Endothelial cell of umbilical vein (primary cell): ENCODE results near the gene LMO4. TPM values are rescaled to one million over a fixed set of nuclear protein-coding genes. Genes with fewer than 3 reads are reported as not detected.

Source experiments
- BruUV-seq: library from RNA; stranded (reverse); fragments of 400-500 nt; replicated peaks from 2 replicates; lab custom pipeline; 2021; lab: Mats Ljungman, UMichigan
- CTCF ChIA-PET: fragments of 300-600, 350-600 bp; sonication (Branson Sonifier 250); formaldehyde crosslinking; loops from one replicate; lab custom pipeline; 2021; ENCODE audit warnings: antibody characterized with exemption, inconsistent platforms; lab: Charles Lee
- POLR2A ChIA-PET: fragments of 300-600, 350-600 bp; sonication (Branson Sonifier 250); formaldehyde crosslinking; loops from one replicate; lab custom pipeline; 2021; ENCODE audit warnings: antibody characterized with exemption, inconsistent platforms; lab: Charles Lee
- DNase-seq: peaks from one replicate; pipeline ENCODE4 v3.0.0-alpha.2; 2011; ENCODE audit warnings: low read depth, low spot score
- FAIRE-seq: peaks from 2 replicates; lab custom pipeline; 2011; peaks lifted over from hg19 to GRCh38; lab: Jason Lieb, UNC
- H2AFZ ChIP-seq: 2 replicates; pipeline ENCODE4 v1.6.0; 2012; ENCODE audit warnings: low read depth, low read length, control low read depth, inconsistent platforms
- H3K27ac ChIP-seq: 2 replicates; pipeline ENCODE4 v1.5.1; 2011; ENCODE audit warnings: low read depth, mild to moderate bottlenecking, control low read depth, low read length, moderate library complexity; ENCODE audit not compliant: insufficient read depth
- H3K27me3 ChIP-seq, 2 experiments: 2 replicates each; pipeline versions ENCODE4 v1.6.0 to v1.6.1; 2011; ENCODE audit warnings: low read length in 2 of 2, mixed read lengths in 1 of 2; ENCODE audit not compliant: control insufficient read depth in 2 of 2, insufficient read depth in 2 of 2
- H3K36me3 ChIP-seq, 2 experiments: 2 replicates in 1 of 2; 3 replicates in 1 of 2; pipeline ENCODE4 v1.5.1; 2011; ENCODE audit warnings: low read length in 2 of 2, mild to moderate bottlenecking in 1 of 2, moderate library complexity in 1 of 2; ENCODE audit not compliant: control insufficient read depth in 2 of 2, insufficient read depth in 2 of 2; ENCODE audit errors: extremely low read depth in 1 of 2
- H3K4me1 ChIP-seq: 3 replicates; pipeline ENCODE4 v1.5.1; 2011; ENCODE audit warnings: mild to moderate bottlenecking, low read length; ENCODE audit not compliant: control insufficient read depth, insufficient read depth; ENCODE audit errors: extremely low read depth
- H3K4me2 ChIP-seq: 2 replicates; pipeline ENCODE4 v1.6.1; 2011; ENCODE audit warnings: low read length, control low read depth, mixed read lengths; ENCODE audit not compliant: insufficient read depth
- H3K4me3 ChIP-seq, 3 experiments: fragments of 200-600 bp in 1 of 3; sonication (generic), shearing (Covaris generic) in 1 of 3; replicated peaks in 1 of 3; 2 replicates each; pipeline ENCODE4 v1.5.1; 2011 to 2016; ENCODE audit warnings: control low read depth in 3 of 3, low read length in 3 of 3, mild to moderate bottlenecking in 2 of 3, inconsistent platforms in 1 of 3, low read depth in 1 of 3, moderate library complexity in 1 of 3; ENCODE audit not compliant: insufficient read depth in 1 of 3
- H3K79me2 ChIP-seq: 2 replicates; pipeline ENCODE4 v1.6.0; 2012; ENCODE audit warnings: low read length, inconsistent platforms; ENCODE audit not compliant: control insufficient read depth, insufficient read depth
- H3K9ac ChIP-seq: replicated peaks from 2 replicates; pipeline ENCODE3; 2011; ENCODE audit warnings: low read length, control low read depth; ENCODE audit not compliant: insufficient read depth; ENCODE audit errors: extremely low read depth
- H3K9me1 ChIP-seq: replicated peaks from 3 replicates; pipeline ENCODE4 v1.6.0; 2011; ENCODE audit warnings: mild to moderate bottlenecking, low read length; ENCODE audit not compliant: control insufficient read depth, insufficient read depth; ENCODE audit errors: extremely low read depth
- H3K9me3 ChIP-seq: replicated peaks from 2 replicates; pipeline ENCODE4 v1.5.1; 2012; ENCODE audit warnings: low read length, inconsistent platforms; ENCODE audit not compliant: control insufficient read depth, insufficient read depth
- H4K20me1 ChIP-seq: replicated peaks from 2 replicates; pipeline ENCODE3; 2011; ENCODE audit warnings: mild to moderate bottlenecking, low read length; ENCODE audit not compliant: control insufficient read depth, insufficient read depth; ENCODE audit errors: extremely low read depth
- CTCF ChIP-seq, 2 donors: IDR thresholded peaks; 1 replicate in 1 of 2; 2 replicates in 1 of 2; pipeline ENCODE4 v1.5.1; 2011; ENCODE audit warnings: low read length in 2 of 2, mild to moderate bottlenecking in 2 of 2, moderate library complexity in 2 of 2, control low read depth in 1 of 2, inconsistent platforms in 1 of 2, low read depth in 1 of 2; ENCODE audit not compliant: insufficient read depth in 1 of 2; ENCODE audit errors: extremely low read depth in 1 of 2
- EZH2 ChIP-seq: IDR thresholded peaks from 2 replicates; pipeline ENCODE4 v1.6.1; 2012; ENCODE audit warnings: borderline replicate concordance, low read depth, mild to moderate bottlenecking, moderate library complexity, low read length, inconsistent platforms; ENCODE audit not compliant: severe bottlenecking
- FOS ChIP-seq: IDR thresholded peaks from 2 replicates; pipeline ENCODE4 v1.6.1; 2011; ENCODE audit warnings: mild to moderate bottlenecking, low read length, moderate library complexity, borderline replicate concordance; ENCODE audit not compliant: insufficient read depth
- GATA2 ChIP-seq: IDR thresholded peaks from 2 replicates; pipeline ENCODE4 v1.7.0; 2011; ENCODE audit warnings: low read depth, mild to moderate bottlenecking, moderate library complexity, mixed read lengths, low read length; ENCODE audit not compliant: insufficient read length, insufficient read depth
- JUN ChIP-seq: IDR thresholded peaks from 2 replicates; pipeline ENCODE4 v1.6.1; 2011; ENCODE audit warnings: borderline replicate concordance, low read depth; ENCODE audit not compliant: insufficient read length, insufficient read depth
- MAX ChIP-seq: IDR thresholded peaks from 2 replicates; pipeline ENCODE4 v1.6.1; 2011; ENCODE audit not compliant: insufficient read depth, insufficient read length
- MYC ChIP-seq: IDR thresholded peaks from one replicate; pipeline ENCODE4 v1.6.1; 2011; ENCODE audit warnings: mild to moderate bottlenecking, low read depth, low read length
- POLR2A ChIP-seq: IDR thresholded peaks from 2 replicates; pipeline ENCODE4 v1.6.1; 2012; ENCODE audit warnings: low read depth, mild to moderate bottlenecking, control low read depth, low read length
- POLR2AphosphoS5 ChIP-seq: IDR thresholded peaks from 2 replicates; pipeline ENCODE4 v1.6.1; 2012; ENCODE audit warnings: low read depth, mild to moderate bottlenecking, control low read depth, low read length, moderate library complexity; ENCODE audit not compliant: insufficient read depth
- dilution Hi-C: fragments of 300-500 bp; cut with MboI; formaldehyde crosslinking; loops from one replicate; pipeline ENCODE4 v1.15.0; 2019; ENCODE audit warnings: low sequenced_read_pairs; ENCODE audit not compliant: extremely low pct_ligation_motif_present
- intact Hi-C: fragments of 100-400 bp; cut with micrococcal nuclease; formaldehyde crosslinking; loops from one replicate; pipeline ENCODE4 v1.10.0; 2022
- polyA plus RNA-seq, 4 experiments: library from polyadenylated mRNA; depleted of rRNA in 3 of 4; stranded (reverse) in 3 of 4; unstranded in 1 of 4; fragments of >200 nt; gene quantifications; 2 replicates each; pipeline versions ENCODE4 v1.2.1 to v1.2.3, GENCODE V29; 2011 to 2012; ENCODE audit warnings: missing spikeins in 1 of 4
- total RNA-seq: library from RNA; stranded (reverse); gene quantifications from 2 replicates; pipeline ENCODE4 v1.2.3, GENCODE V29; 2021

Gene LMO4
- total and polyA plus RNA-seq, 2 donors (not counting 3 experiments of a cell fraction or from before 2014, with no cell fraction given), result 24.8 to 36.6 TPM

DNA sequence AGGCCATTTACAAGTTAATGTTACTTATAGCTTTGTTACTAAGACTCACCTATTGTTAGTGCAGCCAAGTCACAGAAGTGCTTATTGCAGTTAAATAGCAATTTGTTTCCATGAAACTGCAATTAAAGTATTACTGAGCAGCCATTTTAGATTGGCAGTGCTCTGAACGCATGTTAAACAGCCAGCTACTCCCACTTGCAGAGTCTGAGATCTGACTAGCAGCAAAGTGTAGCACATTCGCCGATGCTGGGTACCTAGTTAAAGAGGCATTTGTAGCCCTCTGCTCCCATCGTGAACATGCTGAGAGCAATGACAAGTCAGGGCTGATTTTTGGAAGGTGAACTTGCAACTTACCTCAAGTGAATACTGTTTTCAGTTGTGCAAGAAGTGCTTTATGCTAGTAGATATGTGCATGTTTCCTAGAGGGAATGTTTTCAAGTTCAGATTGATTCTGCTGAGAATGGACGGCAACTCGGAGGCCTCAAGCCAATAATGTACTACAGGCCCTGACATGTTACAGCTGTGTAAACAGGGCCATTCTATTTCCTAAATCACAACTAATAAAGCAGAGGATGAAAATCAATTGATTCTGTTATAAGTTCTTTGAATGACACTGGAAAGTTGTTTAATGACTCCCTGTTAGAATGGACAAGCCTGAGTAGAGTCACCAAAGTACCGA, 19.8 kb downstream of the LMO4 start:
- FAIRE-seq (no peak), DNase-seq (no peak)
- intact Hi-C loops, result no loop called here
- no peak overlapping the region for H3K27ac ChIP-seq
- no peaks in the 10 kb centered on the region for H3K9me3 ChIP-seq
- ChIA-PET CTCF (interaction anchor here (0.5 to 0.8 kb wide), 2 partner anchors 8 to 13 kb away, joined by 3 to 4 read pairs; no protein-coding TSS in a partner anchor), POLR2A (no interaction called here)
- no peaks in the 10 kb centered on the region for H3K27me3 ChIP-seq
- no peaks in the 10 kb centered on the region for H3K9me1 ChIP-seq
- no TSS peak for BruUV-seq
- no peak overlapping the region for H3K4me2 ChIP-seq
- no peaks in the 10 kb centered on the region for H4K20me1 ChIP-seq
- no peak overlapping the region for H2AFZ ChIP-seq
- no peaks in the 10 kb centered on the region for H3K4me1 ChIP-seq
- TF ChIP-seq MAX (no peak), POLR2A (no peak), POLR2AphosphoS5 (no peak), MYC (no peak), JUN (no peak), FOS (no peak), CTCF (IDR thresholded peaks at IDR 0.05; ENCODE audit: extremely low read depth in 1 of 2, insufficient read depth in 1 of 2, low read depth in 1 of 2, low read length in 2 of 2) (no peak), EZH2 (no peak), GATA2 (no peak)
- no peak overlapping the region for H3K4me3 ChIP-seq
- H3K79me2 ChIP-seq, result no peaks in the 10 kb centered on the region
- peaks cover 1 to 6% of the 10 kb centered on the region in 2 experiments for H3K36me3 ChIP-seq
- no peak overlapping the region for H3K9ac ChIP-seq
- dilution Hi-C loops, result no loop called here
